Testis (tissue), 3 donors: ENCODE measurements around the gene TMEM260. TPM values are rescaled to one million over a fixed set of nuclear protein-coding genes. Genes with fewer than 3 reads are reported as not detected.
"Not testable (repeated sequence)": the region's sequence is repeated elsewhere in the genome, so short reads cannot be mapped to it uniquely, and the experiment has no call there.

Source experiments
- DNase-seq: peaks from one replicate; pipeline ENCODE4 v3.0.0-alpha.2; 2019
- H3K27ac ChIP-seq, 2 donors: fragments of 200-600 bp; sonication (generic); one replicate each; pipeline ENCODE4 v1.5.1; 2019
- H3K27me3 ChIP-seq: fragments of 200-600 bp; sonication (generic); one replicate; pipeline ENCODE4 v1.5.1; 2019
- H3K36me3 ChIP-seq: fragments of 200-600 bp; sonication (generic); one replicate; pipeline ENCODE4 v1.5.1; 2017; ENCODE audit warnings: low read depth; ENCODE audit errors: missing control alignments
- H3K4me1 ChIP-seq: fragments of 200-600 bp; sonication (generic); one replicate; pipeline ENCODE4 v1.5.1; 2019
- H3K4me3 ChIP-seq, 2 donors: fragments of 200-600 bp; sonication (generic); one replicate each; pipeline ENCODE4 v1.5.1; 2017 to 2019
- H3K9me3 ChIP-seq: fragments of 200-600 bp; sonication (generic); one replicate; pipeline ENCODE4 v1.5.1; 2017
- CTCF ChIP-seq, 3 experiments: fragments of 450-650 bp in 2 of 3; fragments of 200-600 bp in 1 of 3; sonication (generic) in 1 of 3; IDR thresholded peaks; one replicate each; pipeline ENCODE4 v1.5.1; 2016 to 2019; ENCODE audit warnings: antibody characterized with exemption in 3 of 3, mild to moderate bottlenecking in 2 of 3, moderate library complexity in 1 of 3
- POLR2A ChIP-seq: fragments of 450-650 bp; IDR thresholded peaks from one replicate; pipeline ENCODE4 v1.6.1; 2017; ENCODE audit warnings: antibody characterized with exemption, mild to moderate bottlenecking, moderate library complexity
- WGBS, 2 donors: methylation state at CpG; one replicate each; pipeline ENCODE4 v1.1.5; 2018; 5-methylcytosine and 5-hydroxymethylcytosine counted together
- intact Hi-C: fragments of 100-400 bp; cut with DNase I; formaldehyde crosslinking; loops from one replicate; pipeline ENCODE4 v1.15.1; 2023; ENCODE audit warnings: low total_unique reads
- polyA plus RNA-seq: library from polyadenylated mRNA; stranded (reverse); fragments of 350-450 nt; fragmentation: Illumina TruSeq; extraction: RNeasy Lipid Tissue Mini Kit (QIAGEN cat#74804); gene quantifications from one replicate; pipeline ENCODE4 v1.2.3, GENCODE V29; 2014; ENCODE audit warnings: low read depth, low replicate concordance; ENCODE audit not compliant: insufficient read depth
- total RNA-seq, 2 donors: library from RNA; depleted of rRNA; stranded (reverse); fragments of >200 nt; gene quantifications; one replicate each; pipeline ENCODE4 v1.2.3, GENCODE V29; 2016

The TMEM260 gene
- total and polyA plus RNA-seq, 3 donors from 2014 or later: 13.5 to 32.0 (median 30.7) TPM

- DNase-seq: peak; percentile 18
Measured at GRCh38 chr14:56666716-56667115, 87.1 kb downstream of the TMEM260 start.

GRCh38 chr14:56667290-56667689, 87.7 kb downstream of the TMEM260 start:
- H3K4me1 ChIP-seq, H3K27ac ChIP-seq, H3K9me3 ChIP-seq, DNase-seq, H3K36me3 ChIP-seq, H3K4me3 ChIP-seq, intact Hi-C loops, H3K27me3 ChIP-seq: not testable (repeated sequence)
- WGBS, 2 donors: 0 to 82% methylated on average over 1 to 8 of the region's 11 CpGs

More at GRCh38 chr14:56666716-56667115, 87.1 kb downstream of the TMEM260 start:
- H3K4me1 ChIP-seq: no peaks in the 10 kb centered on the region
- H3K36me3 ChIP-seq: no peaks in the 10 kb centered on the region
- H3K27ac ChIP-seq: no peak overlapping the region
- WGBS, 2 donors: 43 to 63% methylated on average over 3 of the region's 3 CpGs
- TF ChIP-seq POLR2A (no peak), CTCF (IDR thresholded peaks at IDR 0.05) (no peak)
- no peaks in the 10 kb centered on the region for H3K9me3 ChIP-seq
- H3K27me3 ChIP-seq: no peaks in the 10 kb centered on the region
- intact Hi-C loops: no loop called here
- H3K4me3 ChIP-seq: no peak overlapping the region

- 47 to 87% methylated on average over 5 of the region's 5 CpGs for WGBS, 2 donors
- no peak for DNase-seq
Measured at GRCh38 chr14:56676042-56676441, 96.4 kb downstream of the TMEM260 start.

GRCh38 chr14:56678838-56679237, 99.2 kb downstream of the TMEM260 start:
- no peaks in the 10 kb centered on the region for H3K4me1 ChIP-seq
- 85 to 86% methylated on average over 3 of the region's 3 CpGs for WGBS, 2 donors
- H3K27ac ChIP-seq: no peak overlapping the region
- no peak for DNase-seq
- H3K36me3 ChIP-seq: no peaks in the 10 kb centered on the region
- no peaks in the 10 kb centered on the region for H3K27me3 ChIP-seq
- H3K4me3 ChIP-seq: no peak overlapping the region
- intact Hi-C loops: no loop called here
- no peaks in the 10 kb centered on the region for H3K9me3 ChIP-seq
- no peak for TF ChIP-seq CTCF (IDR thresholded peaks at IDR 0.05)
- TF ChIP-seq POLR2A: no peak

More at GRCh38 chr14:56676042-56676441, 96.4 kb downstream of the TMEM260 start:
- H3K9me3 ChIP-seq: no peaks in the 10 kb centered on the region
- no peak overlapping the region for H3K4me3 ChIP-seq
- intact Hi-C loops: no loop called here
- H3K27ac ChIP-seq: no peak overlapping the region
- H3K4me1 ChIP-seq: no peaks in the 10 kb centered on the region
- H3K36me3 ChIP-seq: no peaks in the 10 kb centered on the region
- TF ChIP-seq CTCF (IDR thresholded peaks at IDR 0.05) (no peak), POLR2A (no peak)
- H3K27me3 ChIP-seq: no peaks in the 10 kb centered on the region

- Histone ChIP-seq H3K36me3 (no peaks in the 10 kb centered on the region), H3K27ac (no peak overlapping the region), H3K4me1 (no peaks in the 10 kb centered on the region), H3K9me3 (no peaks in the 10 kb centered on the region), H3K27me3 (no peaks in the 10 kb centered on the region), H3K4me3 (no peak overlapping the region)
- TF ChIP-seq CTCF (IDR thresholded peaks at IDR 0.05) (no peak), POLR2A (no peak)
- no peak for DNase-seq
- intact Hi-C loops: no loop called here
- WGBS, 2 donors: 62 to 83% methylated on average over 4 of the region's 4 CpGs
Measured at GRCh38 chr14:56686416-56686815, 106.8 kb downstream of the TMEM260 start.
